Measurements from ENCODE around the gene BCL2L11. TPM values are rescaled to one million over a fixed set of nuclear protein-coding genes. Genes with fewer than 3 reads are reported as not detected.
A peak's percentile ranks its signal among the peaks of the same experiment; 100 is the strongest.

The BCL2L11 gene
- total RNA-seq, 6 donors from 2014 or later, result 14.8 to 76.5 (median 31.4) TPM

DNA sequence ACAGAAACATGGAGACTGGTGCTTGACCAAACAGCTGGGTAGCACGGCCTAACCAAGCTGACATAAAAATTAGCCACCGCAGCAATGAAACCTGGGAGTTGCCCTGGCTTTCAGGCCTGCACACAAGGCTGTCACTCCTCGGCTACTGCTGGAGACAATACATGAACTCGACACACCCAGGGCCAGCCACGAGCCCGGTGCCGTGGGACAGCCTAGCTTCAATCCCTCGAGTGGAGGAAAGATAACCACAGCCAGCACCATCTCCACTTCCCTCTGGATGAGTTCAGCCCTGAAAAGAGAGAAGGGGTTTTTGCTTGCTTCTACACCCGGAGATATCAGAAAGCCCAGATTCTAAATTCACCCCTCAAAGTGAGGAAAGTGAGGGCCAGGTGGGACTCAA, 78.0 kb downstream of the BCL2L11 start:
- Histone ChIP-seq H3K9me3 (no peaks in the 10 kb centered on the region), H3K27me3 (no peaks in the 10 kb centered on the region), H3K36me3 (no peaks in the 10 kb centered on the region), H3K4me1 (no peaks in the 10 kb centered on the region), H3K27ac (no peak overlapping the region), H3K4me3 (no peak overlapping the region)
- TF ChIP-seq POLR2AphosphoS5 (IDR thresholded peaks at IDR 0.05) (no peak), EP300 (IDR thresholded peaks at IDR 0.05) (no peak), POLR2A (IDR thresholded peaks at IDR 0.05) (no peak)
- TF ChIP-seq, protein P1, sequence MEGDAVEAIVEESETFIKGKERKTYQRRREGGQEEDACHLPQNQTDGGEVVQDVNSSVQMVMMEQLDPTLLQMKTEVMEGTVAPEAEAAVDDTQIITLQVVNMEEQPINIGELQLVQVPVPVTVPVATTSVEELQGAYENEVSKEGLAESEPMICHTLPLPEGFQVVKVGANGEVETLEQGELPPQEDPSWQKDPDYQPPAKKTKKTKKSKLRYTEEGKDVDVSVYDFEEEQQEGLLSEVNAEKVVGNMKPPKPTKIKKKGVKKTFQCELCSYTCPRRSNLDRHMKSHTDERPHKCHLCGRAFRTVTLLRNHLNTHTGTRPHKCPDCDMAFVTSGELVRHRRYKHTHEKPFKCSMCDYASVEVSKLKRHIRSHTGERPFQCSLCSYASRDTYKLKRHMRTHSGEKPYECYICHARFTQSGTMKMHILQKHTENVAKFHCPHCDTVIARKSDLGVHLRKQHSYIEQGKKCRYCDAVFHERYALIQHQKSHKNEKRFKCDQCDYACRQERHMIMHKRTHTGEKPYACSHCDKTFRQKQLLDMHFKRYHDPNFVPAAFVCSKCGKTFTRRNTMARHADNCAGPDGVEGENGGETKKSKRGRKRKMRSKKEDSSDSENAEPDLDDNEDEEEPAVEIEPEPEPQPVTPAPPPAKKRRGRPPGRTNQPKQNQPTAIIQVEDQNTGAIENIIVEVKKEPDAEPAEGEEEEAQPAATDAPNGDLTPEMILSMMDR (IDR thresholded peaks at IDR 0.05), result no peak
- DNase-seq, result no peak
- ATAC-seq (ENCODE audit: low FRiP score in 2 of 2), result no peak
- WGBS, 2 donors, result 86 to 96% methylated on average over 5 to 9 of the region's 9 CpGs

DNA sequence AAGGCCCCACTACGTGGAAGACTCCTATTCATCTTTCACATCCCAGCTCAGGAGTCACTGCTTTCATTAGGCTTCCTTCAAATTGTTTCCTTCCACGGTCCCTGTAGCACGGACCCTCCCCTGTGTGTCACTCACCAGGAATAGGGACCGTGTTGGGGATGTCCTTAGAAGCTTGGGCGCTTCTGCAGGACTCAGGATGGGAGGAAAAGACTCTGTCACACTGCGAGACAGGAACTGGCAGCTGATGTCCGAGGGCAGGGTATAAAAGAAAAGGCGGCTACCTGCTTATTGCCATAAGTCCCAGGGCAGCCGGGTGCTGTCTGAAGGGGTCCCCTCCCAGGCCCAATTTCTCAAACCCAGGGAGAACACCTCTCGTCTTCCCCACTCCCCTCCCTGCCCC, 79.1 kb downstream of the BCL2L11 start:
- DNase-seq (no peak), ATAC-seq (ENCODE audit: low FRiP score in 2 of 2) (no peak)
- WGBS, 2 donors, result 85 to 90% methylated on average over 9 to 10 of the region's 10 CpGs
- H3K36me3 ChIP-seq, result no peaks in the 10 kb centered on the region
- no peaks in the 10 kb centered on the region for H3K27me3 ChIP-seq
- H3K27ac ChIP-seq, result no peak overlapping the region
- no peaks in the 10 kb centered on the region for H3K9me3 ChIP-seq
- no peak overlapping the region for H3K4me3 ChIP-seq
- no peak for TF ChIP-seq EP300 (IDR thresholded peaks at IDR 0.05)
- TF ChIP-seq, protein P1 (IDR thresholded peaks at IDR 0.05), result no peak
- TF ChIP-seq POLR2AphosphoS5 (IDR thresholded peaks at IDR 0.05), result no peak
- TF ChIP-seq POLR2A (IDR thresholded peaks at IDR 0.05), result no peak
- H3K4me1 ChIP-seq, result no peaks in the 10 kb centered on the region

DNA sequence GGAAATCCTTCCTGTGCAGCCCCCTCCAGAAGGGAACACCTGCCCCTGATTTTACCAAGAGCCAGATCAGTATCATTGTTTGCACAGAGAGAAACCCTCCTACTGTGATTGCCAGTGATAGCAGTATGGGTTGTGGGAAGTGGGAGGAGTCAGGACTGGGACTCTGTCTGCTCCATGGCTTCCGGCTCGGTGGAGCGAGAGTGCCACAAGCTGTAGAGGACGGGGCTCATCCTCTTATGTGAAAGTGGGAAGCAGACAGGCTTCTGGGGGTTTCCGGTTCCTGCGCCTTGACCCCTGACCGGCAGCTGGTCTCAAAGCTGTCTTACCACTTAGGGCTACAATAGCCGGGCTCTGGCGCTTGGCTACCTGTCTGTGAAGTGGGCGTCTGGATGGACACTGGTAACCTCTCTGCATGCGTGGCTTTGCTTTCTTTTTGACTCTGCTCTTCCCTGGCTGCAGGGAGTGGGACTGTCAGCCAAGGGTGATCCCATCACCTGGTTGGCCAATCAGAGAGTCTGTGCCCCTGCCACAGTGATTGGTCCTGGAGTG, 79.7 kb downstream of the BCL2L11 start:
- no peaks in the 10 kb centered on the region for H3K4me1 ChIP-seq
- WGBS, 2 donors, result 84 to 92% methylated on average over 11 of the region's 11 CpGs
- no peaks in the 10 kb centered on the region for H3K27me3 ChIP-seq
- DNase-seq (no peak), ATAC-seq (ENCODE audit: low FRiP score in 2 of 2) (peak in 1 of 2 donors; percentile 21)
- no peak overlapping the region for H3K4me3 ChIP-seq
- no peak for TF ChIP-seq POLR2A (IDR thresholded peaks at IDR 0.05)
- TF ChIP-seq EP300 (IDR thresholded peaks at IDR 0.05), result no peak
- TF ChIP-seq POLR2AphosphoS5 (IDR thresholded peaks at IDR 0.05), result no peak
- TF ChIP-seq, protein P1 (IDR thresholded peaks at IDR 0.05), result no peak
- no peak overlapping the region for H3K27ac ChIP-seq
- no peaks in the 10 kb centered on the region for H3K9me3 ChIP-seq
- H3K36me3 ChIP-seq, result no peaks in the 10 kb centered on the region

DNA sequence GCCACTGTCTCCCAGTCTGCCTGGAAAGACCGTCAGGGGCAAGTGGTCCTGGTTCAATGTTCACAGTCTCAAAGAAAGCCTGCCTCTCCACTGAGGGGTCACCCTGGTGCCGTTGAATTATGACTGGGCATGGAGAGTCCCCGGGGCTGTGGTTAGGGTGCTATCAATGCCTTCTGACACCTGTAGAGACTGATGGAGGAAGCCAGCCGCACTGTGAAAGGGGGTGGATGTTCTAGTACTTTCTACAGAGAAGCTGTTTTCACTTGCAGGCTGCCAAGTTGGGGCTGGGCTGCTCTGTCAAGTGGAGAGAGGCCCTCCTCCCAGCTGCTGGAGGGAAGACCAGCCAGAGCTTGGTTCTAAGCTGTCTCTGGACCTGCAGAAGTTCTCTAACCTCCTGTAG, 80.5 kb downstream of the BCL2L11 start:
- Histone ChIP-seq H3K27ac (no peak overlapping the region), H3K36me3 (no peaks in the 10 kb centered on the region), H3K27me3 (no peaks in the 10 kb centered on the region), H3K4me1 (no peaks in the 10 kb centered on the region), H3K9me3 (no peaks in the 10 kb centered on the region), H3K4me3 (no peak overlapping the region)
- DNase-seq (no peak), ATAC-seq (ENCODE audit: low FRiP score in 2 of 2) (no peak)
- TF ChIP-seq POLR2AphosphoS5 (IDR thresholded peaks at IDR 0.05) (no peak), POLR2A (IDR thresholded peaks at IDR 0.05) (no peak), EP300 (IDR thresholded peaks at IDR 0.05) (no peak)
- TF ChIP-seq, protein P1 (IDR thresholded peaks at IDR 0.05), result no peak
- WGBS, 2 donors, result 83 to 88% methylated on average over 3 to 4 of the region's 4 CpGs
